ENCODE measurements around the gene KCTD10. TPM values are rescaled to one million over a fixed set of nuclear protein-coding genes. Genes with fewer than 3 reads are reported as not detected.

The KCTD10 gene
- total RNA-seq, 2 experiments from 2014 or later: 37.4 to 38.2 TPM

DNA sequence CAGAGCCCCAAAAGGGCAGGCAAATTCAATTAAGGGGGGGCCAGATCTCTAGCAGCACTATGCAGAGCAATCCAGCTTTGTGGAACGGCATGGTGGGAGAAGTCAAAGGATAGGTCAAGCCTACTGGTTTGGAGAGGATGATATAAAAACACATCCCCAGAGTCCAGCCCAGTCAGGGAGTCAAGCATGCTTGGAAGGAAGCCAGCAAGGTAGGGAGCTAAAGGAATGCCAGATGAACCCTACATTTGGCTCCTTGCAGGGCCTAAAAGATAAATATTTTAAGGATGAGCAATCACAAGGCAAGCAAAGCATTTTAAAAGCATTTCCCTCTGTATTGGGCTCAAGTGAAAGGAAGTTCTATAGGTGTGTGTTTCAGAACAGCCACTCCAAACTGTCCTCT lies 21.4 kb downstream of the KCTD10 start:
- ATAC-seq: no peak
- H3K27ac Mint-ChIP-seq: no peak overlapping the region
- ChIA-PET POLR2A (no interaction called here), CTCF (no interaction called here)
- TF ChIP-seq, protein P1, sequence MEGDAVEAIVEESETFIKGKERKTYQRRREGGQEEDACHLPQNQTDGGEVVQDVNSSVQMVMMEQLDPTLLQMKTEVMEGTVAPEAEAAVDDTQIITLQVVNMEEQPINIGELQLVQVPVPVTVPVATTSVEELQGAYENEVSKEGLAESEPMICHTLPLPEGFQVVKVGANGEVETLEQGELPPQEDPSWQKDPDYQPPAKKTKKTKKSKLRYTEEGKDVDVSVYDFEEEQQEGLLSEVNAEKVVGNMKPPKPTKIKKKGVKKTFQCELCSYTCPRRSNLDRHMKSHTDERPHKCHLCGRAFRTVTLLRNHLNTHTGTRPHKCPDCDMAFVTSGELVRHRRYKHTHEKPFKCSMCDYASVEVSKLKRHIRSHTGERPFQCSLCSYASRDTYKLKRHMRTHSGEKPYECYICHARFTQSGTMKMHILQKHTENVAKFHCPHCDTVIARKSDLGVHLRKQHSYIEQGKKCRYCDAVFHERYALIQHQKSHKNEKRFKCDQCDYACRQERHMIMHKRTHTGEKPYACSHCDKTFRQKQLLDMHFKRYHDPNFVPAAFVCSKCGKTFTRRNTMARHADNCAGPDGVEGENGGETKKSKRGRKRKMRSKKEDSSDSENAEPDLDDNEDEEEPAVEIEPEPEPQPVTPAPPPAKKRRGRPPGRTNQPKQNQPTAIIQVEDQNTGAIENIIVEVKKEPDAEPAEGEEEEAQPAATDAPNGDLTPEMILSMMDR (IDR thresholded peaks at IDR 0.05): no peak
- no peak for DNase-seq
- peaks cover 4% of the 10 kb centered on the region for H3K4me1 Mint-ChIP-seq (ENCODE audit: low read depth)
- H3K9me3 Mint-ChIP-seq: no peaks in the 10 kb centered on the region
- no peak overlapping the region for H3K4me3 Mint-ChIP-seq
- H3K36me3 Mint-ChIP-seq (ENCODE audit: low read depth): peaks cover 24% of the 10 kb centered on the region
- intact Hi-C loops (cut with micrococcal nuclease): no loop called here
- H3K27me3 Mint-ChIP-seq: no peaks in the 10 kb centered on the region

DNA sequence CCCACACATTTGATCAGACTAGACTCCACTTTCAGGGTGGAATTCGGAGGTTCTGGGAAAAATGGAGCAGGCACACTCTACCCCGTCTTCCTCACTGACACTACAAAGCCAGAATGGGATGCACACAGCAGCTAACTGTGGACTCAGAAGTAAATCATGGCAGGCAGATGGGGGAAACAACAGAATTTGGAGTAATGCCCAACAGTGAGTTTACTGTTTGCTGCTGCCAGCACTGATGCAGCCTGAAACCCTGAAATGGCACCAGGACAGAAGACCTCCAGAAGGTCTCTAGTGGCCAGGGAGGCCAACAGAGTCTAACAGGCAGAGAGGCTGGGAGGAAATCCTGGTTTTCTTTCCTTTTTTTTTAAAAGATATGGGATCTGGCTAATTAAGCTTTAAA lies 24.6 kb downstream of the KCTD10 start:
- POLR2A ChIA-PET: interaction anchor here (1.0 kb wide), 1 partner anchor 10 kb away, joined by 4 read pairs; no protein-coding TSS in a partner anchor

DNA sequence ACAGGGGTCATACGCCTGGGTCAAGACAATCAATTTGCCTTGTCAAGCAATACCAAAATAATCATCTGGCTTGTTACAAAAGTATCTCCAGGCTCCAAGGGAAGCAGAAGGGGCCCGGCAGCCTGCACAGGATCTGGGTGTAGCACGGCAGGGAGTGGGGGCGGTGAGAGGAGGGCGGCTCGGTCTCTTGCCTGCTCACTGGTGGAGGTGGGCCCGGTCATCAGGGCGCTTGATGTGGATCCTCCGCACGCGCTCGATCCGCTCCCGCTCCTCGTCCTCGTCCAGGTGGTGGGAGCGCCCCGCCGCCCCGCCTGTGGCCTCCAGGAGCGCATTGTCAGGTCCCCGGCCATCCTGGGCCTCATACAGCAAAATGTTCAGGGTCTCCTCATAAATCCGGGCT lies 25.7 kb downstream of the KCTD10 start:
- H3K36me3 Mint-ChIP-seq (ENCODE audit: low read depth): peaks cover 20% of the 10 kb centered on the region
- DNase-seq (no peak), ATAC-seq (no peak)
- TF ChIP-seq, protein P1 (IDR thresholded peaks at IDR 0.05): no peak
- H3K9me3 Mint-ChIP-seq: no peaks in the 10 kb centered on the region
- no peak overlapping the region for H3K4me3 Mint-ChIP-seq
- no peak overlapping the region for H3K27ac Mint-ChIP-seq
- CTCF ChIA-PET: interaction anchor here (1.9 kb wide), 1 partner anchor 23 kb away, joined by 6 read pairs; no protein-coding TSS in a partner anchor
- H3K4me1 Mint-ChIP-seq (ENCODE audit: low read depth): no peaks in the 10 kb centered on the region
- no peaks in the 10 kb centered on the region for H3K27me3 Mint-ChIP-seq
- intact Hi-C loops (cut with micrococcal nuclease): no loop called here
- POLR2A ChIA-PET: no interaction called here

More for the DNA sequence above, 24.6 kb downstream of the KCTD10 start:
- TF ChIP-seq, protein P1 (IDR thresholded peaks at IDR 0.05): no peak
- Mint-ChIP-seq H3K27me3 (no peaks in the 10 kb centered on the region), H3K4me1 (ENCODE audit: low read depth) (no peaks in the 10 kb centered on the region), H3K4me3 (no peak overlapping the region), H3K9me3 (no peaks in the 10 kb centered on the region), H3K36me3 (ENCODE audit: low read depth) (peaks cover 26% of the 10 kb centered on the region), H3K27ac (no peak overlapping the region)
- intact Hi-C loops (cut with micrococcal nuclease): no loop called here
- DNase-seq (no peak), ATAC-seq (no peak)
- CTCF ChIA-PET: interaction anchor here (1.5 kb wide), 2 partner anchors 19 to 66 kb away, joined by 3 to 5 read pairs; no protein-coding TSS in a partner anchor

DNA sequence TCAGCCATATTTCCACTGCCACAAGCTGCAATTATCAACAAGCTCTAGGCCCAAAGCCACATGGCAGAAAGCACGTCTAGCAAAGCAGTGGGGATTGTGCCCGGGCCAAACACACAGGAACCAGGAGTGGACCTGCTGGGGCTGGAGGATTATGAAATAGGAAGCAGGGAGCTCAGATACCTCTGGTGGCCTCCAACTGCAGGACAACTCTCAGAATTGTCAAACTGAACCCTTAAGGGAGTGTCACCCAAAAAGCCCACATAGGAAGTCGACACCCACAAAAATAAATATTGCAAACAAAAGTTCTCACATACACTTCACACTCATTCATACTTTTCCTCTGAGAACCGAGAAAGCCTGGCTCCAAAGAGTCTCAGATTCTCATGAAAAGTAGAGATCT lies 26.1 kb downstream of the KCTD10 start:
- peaks cover 16% of the 10 kb centered on the region for H3K36me3 Mint-ChIP-seq (ENCODE audit: low read depth)
- no peaks in the 10 kb centered on the region for H3K4me1 Mint-ChIP-seq (ENCODE audit: low read depth)
- CTCF ChIA-PET: interaction anchor here (1.9 kb wide), 1 partner anchor 23 kb away, joined by 6 read pairs; no protein-coding TSS in a partner anchor
- H3K27ac Mint-ChIP-seq: no peak overlapping the region
- TF ChIP-seq, protein P1 (IDR thresholded peaks at IDR 0.05): no peak
- POLR2A ChIA-PET: no interaction called here
- H3K9me3 Mint-ChIP-seq: no peaks in the 10 kb centered on the region
- no peaks in the 10 kb centered on the region for H3K27me3 Mint-ChIP-seq
- intact Hi-C loops (cut with micrococcal nuclease): no loop called here
- no peak overlapping the region for H3K4me3 Mint-ChIP-seq
- ATAC-seq (no peak), DNase-seq (no peak)

DNA sequence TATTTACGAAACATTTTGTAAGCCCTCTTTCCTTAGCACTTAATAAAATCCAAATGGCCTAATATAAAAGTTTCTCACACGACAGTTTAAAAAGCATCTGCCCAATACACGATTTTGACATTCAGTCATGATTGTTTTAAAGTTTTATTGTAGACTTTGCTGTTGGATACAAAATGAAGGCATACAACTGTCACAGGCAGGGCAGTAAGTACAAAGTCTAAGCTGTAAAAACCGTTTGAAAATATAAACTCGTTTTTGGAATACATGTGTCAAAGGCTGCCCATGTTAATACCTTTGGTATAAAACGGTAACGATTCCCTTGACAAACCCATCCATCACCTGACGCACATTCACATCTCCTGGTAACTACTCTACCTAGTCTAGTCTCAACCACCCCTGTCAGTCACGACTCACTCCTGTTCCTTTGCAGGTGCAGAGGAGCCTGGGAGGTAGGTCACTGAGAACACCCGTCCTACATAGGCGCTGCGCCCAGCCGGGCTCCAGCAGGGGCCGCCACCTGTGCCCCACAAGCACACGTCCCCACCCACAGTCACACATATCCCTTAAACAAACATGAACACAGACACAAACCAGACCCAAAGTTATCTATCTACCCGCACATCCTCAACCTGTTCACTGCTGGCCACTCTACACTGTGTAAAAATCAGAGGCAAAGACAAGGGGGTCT lies 27.1 kb downstream of the KCTD10 start:
- peaks cover 11% of the 10 kb centered on the region for H3K36me3 Mint-ChIP-seq (ENCODE audit: low read depth)
- intact Hi-C loops (cut with micrococcal nuclease): no loop called here
- H3K4me3 Mint-ChIP-seq: no peak overlapping the region
- ATAC-seq (peak; percentile 53), DNase-seq (no peak)
- H3K4me1 Mint-ChIP-seq (ENCODE audit: low read depth): no peaks in the 10 kb centered on the region
- ChIA-PET POLR2A (no interaction called here), CTCF (interaction anchor here (1.1 to 1.6 kb wide), 2 partner anchors 13 to 16 kb away, joined by 3 to 5 read pairs; no protein-coding TSS in a partner anchor)
- TF ChIP-seq, protein P1 (IDR thresholded peaks at IDR 0.05): no peak
- H3K27ac Mint-ChIP-seq: no peak overlapping the region
- H3K27me3 Mint-ChIP-seq: no peaks in the 10 kb centered on the region
- H3K9me3 Mint-ChIP-seq: no peaks in the 10 kb centered on the region

Measured in activated CD8-positive, alpha-beta T cell treated with anti-CD3 and anti-CD28 coated beads for 36 hours (primary cell).